Astrocyte (in vitro differentiated cells and primary cell): ENCODE data around the gene RANBP10. TPM values are rescaled to one million over a fixed set of nuclear protein-coding genes. Genes with fewer than 3 reads are reported as not detected.

Experiments used
- DNase-seq: peaks from one replicate; pipeline ENCODE4 v3.0.0-alpha.2; 2010; ENCODE audit warnings: low read depth
- FAIRE-seq: peaks from 2 replicates; lab custom pipeline; 2011; peaks lifted over from hg19 to GRCh38; lab: Jason Lieb, UNC
- H2AFZ ChIP-seq: 2 replicates; pipeline ENCODE4 v1.6.0; 2012; ENCODE audit warnings: low read depth, low read length, inconsistent platforms
- H3K27ac ChIP-seq: 2 replicates; pipeline ENCODE4 v1.5.1; 2011; ENCODE audit warnings: low read depth, low read length, inconsistent platforms
- H3K27me3 ChIP-seq: 2 replicates; pipeline ENCODE4 v1.6.0; 2011; ENCODE audit warnings: low read length, inconsistent platforms; ENCODE audit not compliant: insufficient read depth
- H3K36me3 ChIP-seq: 2 replicates; pipeline ENCODE4 v1.5.1; 2011; ENCODE audit warnings: low read length, inconsistent platforms; ENCODE audit not compliant: insufficient read depth
- H3K4me1 ChIP-seq: 2 replicates; pipeline ENCODE4 v1.5.1; 2011; ENCODE audit warnings: low read length, inconsistent platforms; ENCODE audit not compliant: insufficient read depth
- H3K4me2 ChIP-seq: 2 replicates; pipeline ENCODE4 v1.6.0; 2012; ENCODE audit warnings: low read length, inconsistent platforms
- H3K4me3 ChIP-seq: 2 replicates; pipeline ENCODE4 v1.5.1; 2011; ENCODE audit warnings: low read depth, mild to moderate bottlenecking, low read length, inconsistent platforms; ENCODE audit not compliant: insufficient read depth
- H3K79me2 ChIP-seq: 2 replicates; pipeline ENCODE4 v1.6.0; 2012; ENCODE audit warnings: mild to moderate bottlenecking, low read length, inconsistent platforms; ENCODE audit not compliant: insufficient read depth
- H3K9ac ChIP-seq: 2 replicates; pipeline ENCODE4 v1.6.0; 2012; ENCODE audit warnings: mild to moderate bottlenecking, low read length, inconsistent platforms
- H3K9me3 ChIP-seq: 2 replicates; pipeline ENCODE4 v1.5.1; 2012; ENCODE audit warnings: low read depth, mild to moderate bottlenecking, low read length, inconsistent platforms; ENCODE audit not compliant: insufficient read depth
- H4K20me1 ChIP-seq: 2 replicates; pipeline ENCODE4 v1.6.0; 2012; ENCODE audit warnings: low read length, inconsistent platforms; ENCODE audit not compliant: insufficient read depth
- H3K27ac Mint-ChIP-seq: one replicate; pipeline ENCODE4 v1.8.0; 2021; ENCODE audit warnings: mild to moderate bottlenecking, mixed read lengths; ENCODE audit not compliant: unreplicated experiment
- H3K27me3 Mint-ChIP-seq: one replicate; pipeline ENCODE4 v1.8.0; 2021; ENCODE audit warnings: low read depth, mixed read lengths; ENCODE audit not compliant: unreplicated experiment
- H3K36me3 Mint-ChIP-seq: one replicate; pipeline ENCODE4 v1.8.0; 2021; ENCODE audit warnings: low read depth, mixed read lengths; ENCODE audit not compliant: unreplicated experiment
- H3K4me1 Mint-ChIP-seq: one replicate; pipeline ENCODE4 v1.8.0; 2021; ENCODE audit warnings: low read depth, mixed read lengths; ENCODE audit not compliant: unreplicated experiment
- H3K4me3 Mint-ChIP-seq: one replicate; pipeline ENCODE4 v1.8.0; 2021; ENCODE audit warnings: mild to moderate bottlenecking, moderate library complexity, mixed read lengths; ENCODE audit not compliant: unreplicated experiment
- H3K9me3 Mint-ChIP-seq: one replicate; pipeline ENCODE4 v1.8.0; 2021; ENCODE audit warnings: mild to moderate bottlenecking, mixed read lengths; ENCODE audit not compliant: unreplicated experiment
- CTCF ChIP-seq: IDR thresholded peaks from 2 replicates; pipeline ENCODE4 v1.5.1; 2011; ENCODE audit warnings: low read depth, mild to moderate bottlenecking, inconsistent platforms, low read length, moderate library complexity; ENCODE audit not compliant: insufficient read depth
- EZH2 ChIP-seq: IDR thresholded peaks from 2 replicates; pipeline ENCODE4 v1.6.1; 2012; ENCODE audit warnings: mild to moderate bottlenecking, low read length, inconsistent platforms; ENCODE audit not compliant: insufficient read depth
- total RNA-seq: library from RNA; stranded (reverse); gene quantifications from 2 replicates; pipeline ENCODE4 v1.2.1, GENCODE V29; 2021

Gene RANBP10
- total RNA-seq, 1 donor from 2014 or later: 14.2 TPM

GRCh38 chr16:67782567-67783352, 23.6 kb downstream of the RANBP10 start:
- H3K27ac ChIP-seq: no peak overlapping the region
- no peak for DNase-seq
- H3K79me2 ChIP-seq: peaks cover 52% of the 10 kb centered on the region
- Mint-ChIP-seq H3K27ac (no peak overlapping the region), H3K4me1 (peaks cover 5% of the 10 kb centered on the region), H3K9me3 (no peaks in the 10 kb centered on the region), H3K4me3 (no peak overlapping the region), H3K36me3 (peaks cover 4% of the 10 kb centered on the region), H3K27me3 (no peaks in the 10 kb centered on the region)
- H3K27me3 ChIP-seq: no peaks in the 10 kb centered on the region
- TF ChIP-seq CTCF (no peak), EZH2 (no peak)
- no peak for FAIRE-seq
- no peaks in the 10 kb centered on the region for H3K36me3 ChIP-seq
- H3K4me3 ChIP-seq: no peak overlapping the region
- H3K4me1 ChIP-seq: no peaks in the 10 kb centered on the region
- H4K20me1 ChIP-seq: peaks cover 40% of the 10 kb centered on the region
- H2AFZ ChIP-seq: no peak overlapping the region
- H3K9ac ChIP-seq: no peak overlapping the region
- no peak overlapping the region for H3K4me2 ChIP-seq
- no peaks in the 10 kb centered on the region for H3K9me3 ChIP-seq

GRCh38 chr16:67781565-67781921, 24.8 kb downstream of the RANBP10 start:
- H3K9me3 ChIP-seq: no peaks in the 10 kb centered on the region
- H3K4me3 Mint-ChIP-seq: no peak overlapping the region
- DNase-seq: no peak
- no peaks in the 10 kb centered on the region for H3K9me3 Mint-ChIP-seq
- no peaks in the 10 kb centered on the region for H3K36me3 ChIP-seq
- peaks cover 4% of the 10 kb centered on the region for H3K36me3 Mint-ChIP-seq
- no peaks in the 10 kb centered on the region for H3K4me1 ChIP-seq
- FAIRE-seq: no peak
- H3K27ac Mint-ChIP-seq: no peak overlapping the region
- H3K27ac ChIP-seq: no peak overlapping the region
- no peak overlapping the region for H3K4me2 ChIP-seq
- H3K27me3 Mint-ChIP-seq: no peaks in the 10 kb centered on the region
- peaks cover 5% of the 10 kb centered on the region for H3K4me1 Mint-ChIP-seq
- H4K20me1 ChIP-seq: peaks cover 36% of the 10 kb centered on the region
- TF ChIP-seq EZH2 (no peak), CTCF (no peak)
- H3K9ac ChIP-seq: no peak overlapping the region
- H3K4me3 ChIP-seq: no peak overlapping the region
- H2AFZ ChIP-seq: no peak overlapping the region
- H3K79me2 ChIP-seq: peaks cover 42% of the 10 kb centered on the region
- H3K27me3 ChIP-seq: no peaks in the 10 kb centered on the region
